ENCODE data around the gene CNOT9. TPM values are rescaled to one million over a fixed set of nuclear protein-coding genes. Genes with fewer than 3 reads are reported as not detected.

Gene CNOT9
- total and polyA plus RNA-seq, 4 donors: 10.5 to 24.4 (median 14.8) TPM

- Histone ChIP-seq H3K9me3 (ENCODE audit: control insufficient read depth in 4 of 4, low read length in 3 of 4) (no peaks in the 10 kb centered on the region), H3K27ac (ENCODE audit: low read depth in 1 of 2, low read length in 2 of 2) (no peak overlapping the region), H3K4me3 (ENCODE audit: low read depth in 1 of 3, low read length in 3 of 3) (no peak overlapping the region), H3K36me3 (ENCODE audit: control insufficient read depth in 4 of 4, insufficient read depth in 3 of 4, low read depth in 1 of 4, low read length in 3 of 4) (peaks cover 3 to 24% (median 16%) of the 10 kb centered on the region in 4 donors), H3K27me3 (ENCODE audit: control insufficient read depth in 4 of 4, insufficient read depth in 4 of 4, low read length in 3 of 4) (no peaks in the 10 kb centered on the region), H3K4me1 (ENCODE audit: control insufficient read depth in 4 of 4, insufficient read depth in 4 of 4, low read length in 3 of 4) (peaks cover 3 to 13% (median 9%) of the 10 kb centered on the region in 4 donors), H3K9ac (ENCODE audit: low read depth in 1 of 2, low read length in 2 of 2) (no peak overlapping the region)
- TF ChIP-seq CTCF (IDR thresholded peaks at IDR 0.05; ENCODE audit: low read depth, low read length, missing input control): no peak
- TF ChIP-seq MAX (IDR thresholded peaks at IDR 0.05): no peak
- TF ChIP-seq RXRA (IDR thresholded peaks at IDR 0.05): no peak
- TF ChIP-seq SP1 (IDR thresholded peaks at IDR 0.05): no peak
- TF ChIP-seq YY1 (IDR thresholded peaks at IDR 0.05): no peak
- TF ChIP-seq ATF3 (IDR thresholded peaks at IDR 0.05): no peak
- TF ChIP-seq FOXA2 (IDR thresholded peaks at IDR 0.05): no peak
- TF ChIP-seq EGR1 (IDR thresholded peaks at IDR 0.05; ENCODE audit: low read depth in 2 of 2): no peak
- no peak for DNase-seq (ENCODE audit: low spot score)
- 100% methylated on average over 1 of the region's 1 CpG for WGBS
Measured at GRCh38 chr2:218564056-218564455, 4.6 kb upstream of the CNOT9 start.

- Histone ChIP-seq H3K36me3 (ENCODE audit: control insufficient read depth in 4 of 4, insufficient read depth in 3 of 4, low read depth in 1 of 4, low read length in 3 of 4) (peaks cover 0 to 7% (median 5%) of the 10 kb centered on the region in 4 donors), H3K4me3 (ENCODE audit: low read depth in 1 of 3, low read length in 3 of 3) (no peak overlapping the region), H3K4me1 (ENCODE audit: control insufficient read depth in 4 of 4, insufficient read depth in 4 of 4, low read length in 3 of 4) (peaks cover 5 to 33% (median 27%) of the 10 kb centered on the region in 4 donors), H3K27ac (ENCODE audit: low read depth in 1 of 2, low read length in 2 of 2) (no peak overlapping the region), H3K27me3 (ENCODE audit: control insufficient read depth in 4 of 4, insufficient read depth in 4 of 4, low read length in 3 of 4) (no peaks in the 10 kb centered on the region), H3K9me3 (ENCODE audit: control insufficient read depth in 4 of 4, low read length in 3 of 4) (no peaks in the 10 kb centered on the region), H3K9ac (ENCODE audit: low read depth in 1 of 2, low read length in 2 of 2) (no peak overlapping the region)
- DNase-seq (ENCODE audit: low spot score): no peak
- TF ChIP-seq FOXA1 (IDR thresholded peaks at IDR 0.05) (no peak), CTCF (IDR thresholded peaks at IDR 0.05; ENCODE audit: low read depth, low read length, missing input control) (no peak), RAD21 (IDR thresholded peaks at IDR 0.05) (no peak), HNF4A (conservative IDR thresholded peaks at IDR 0.05) (no peak), TAF1 (conservative IDR thresholded peaks at IDR 0.05) (no peak), FOXA2 (IDR thresholded peaks at IDR 0.05) (no peak), HNF4G (IDR thresholded peaks at IDR 0.05) (no peak), JUND (IDR thresholded peaks at IDR 0.05) (no peak), MAX (IDR thresholded peaks at IDR 0.05) (no peak), YY1 (IDR thresholded peaks at IDR 0.05) (no peak), NR2F2 (IDR thresholded peaks at IDR 0.05) (no peak), EGR1 (IDR thresholded peaks at IDR 0.05; ENCODE audit: low read depth in 2 of 2) (no peak), SP1 (IDR thresholded peaks at IDR 0.05) (no peak), RXRA (IDR thresholded peaks at IDR 0.05) (no peak), GABPA (IDR thresholded peaks at IDR 0.05 in 1 of 2, conservative IDR thresholded peaks at IDR 0.05 in 1 of 2) (no peak), ATF3 (IDR thresholded peaks at IDR 0.05) (no peak)
- 93% methylated on average over 1 of the region's 1 CpG for WGBS
Measured at GRCh38 chr2:218566296-218566695, 2.3 kb upstream of the CNOT9 start.
